Neural crest cell (in vitro differentiated cells): ENCODE results near the gene SETDB2. TPM values are rescaled to one million over a fixed set of nuclear protein-coding genes. Genes with fewer than 3 reads are reported as not detected.

ENCODE experiments used
- DNase-seq: peaks from one replicate; pipeline ENCODE4 v3.0.0; 2021; ENCODE audit warnings: low read depth, mixed read lengths, low spot score
- H3K27ac Mint-ChIP-seq: one replicate; pipeline ENCODE4 v1.8.0; 2021; ENCODE audit warnings: mild to moderate bottlenecking, mixed read lengths; ENCODE audit not compliant: unreplicated experiment
- H3K27me3 Mint-ChIP-seq: 2 replicates; pipeline ENCODE4 v1.8.0; 2021; ENCODE audit warnings: low read depth, mild to moderate bottlenecking, mixed read lengths
- H3K36me3 Mint-ChIP-seq: 2 replicates; pipeline ENCODE4 v1.8.0; 2021; ENCODE audit warnings: low read depth, mild to moderate bottlenecking, mixed read lengths
- H3K4me1 Mint-ChIP-seq: 2 replicates; pipeline ENCODE4 v1.8.0; 2021; ENCODE audit warnings: mixed read lengths
- H3K4me3 Mint-ChIP-seq: one replicate; pipeline ENCODE4 v1.8.0; 2021; ENCODE audit warnings: mild to moderate bottlenecking, mixed read lengths
- H3K9me3 Mint-ChIP-seq: 2 replicates; pipeline ENCODE4 v1.8.0; 2021; ENCODE audit warnings: mixed read lengths
- CTCF ChIP-seq: fragments of 200-600 bp; sonication (generic); conservative IDR thresholded peaks from 2 replicates; pipeline ENCODE4 v1.5.0; 2021; ENCODE audit warnings: antibody characterized with exemption, mild to moderate bottlenecking
- total RNA-seq: library from RNA; stranded (reverse); gene quantifications from 2 replicates; pipeline ENCODE4 v1.2.1, GENCODE V29; 2021

Gene SETDB2
- total RNA-seq, 1 donor from 2014 or later: 7.9 TPM

- Mint-ChIP-seq H3K4me1 (no peaks in the 10 kb centered on the region), H3K4me3 (no peak overlapping the region), H3K36me3 (peaks cover 2% of the 10 kb centered on the region), H3K9me3 (no peaks in the 10 kb centered on the region), H3K27ac (peak overlapping the region; percentile 14), H3K27me3 (no peaks in the 10 kb centered on the region)
- DNase-seq: no peak
- no peak for TF ChIP-seq CTCF
Measured at GRCh38 chr13:49502954-49503353, 58.9 kb downstream of the SETDB2 start.

GRCh38 chr13:49503951-49504350 is 59.9 kb downstream of the SETDB2 start:
- no peaks in the 10 kb centered on the region for H3K9me3 Mint-ChIP-seq
- DNase-seq: no peak
- no peaks in the 10 kb centered on the region for H3K27me3 Mint-ChIP-seq
- H3K4me3 Mint-ChIP-seq: no peak overlapping the region
- no peaks in the 10 kb centered on the region for H3K4me1 Mint-ChIP-seq
- peaks cover 2% of the 10 kb centered on the region for H3K36me3 Mint-ChIP-seq
- H3K27ac Mint-ChIP-seq: no peak overlapping the region
- no peak for TF ChIP-seq CTCF

DNA sequence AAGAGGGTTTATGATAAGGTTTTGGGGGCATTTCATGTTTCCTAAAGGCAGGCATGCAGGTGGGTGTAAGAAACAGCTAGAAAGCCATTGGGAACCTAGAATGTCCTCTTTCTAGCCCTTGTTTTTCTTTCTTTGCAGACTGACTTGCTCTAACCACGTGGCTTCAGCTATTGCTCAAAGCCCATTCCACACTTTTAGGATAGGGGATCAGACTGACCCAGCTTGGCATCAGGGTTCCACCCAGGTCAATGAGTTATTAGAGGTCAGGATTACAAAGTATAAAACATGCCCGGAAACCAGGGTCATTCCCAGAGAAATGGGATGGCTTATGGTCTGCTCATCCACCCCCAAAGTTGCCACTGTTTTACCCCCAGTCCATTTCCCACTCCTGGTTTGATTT is 68.5 kb downstream of the SETDB2 start:
- TF ChIP-seq CTCF: no peak
- no peak overlapping the region for H3K27ac Mint-ChIP-seq
- H3K27me3 Mint-ChIP-seq: no peaks in the 10 kb centered on the region
- peaks cover 14% of the 10 kb centered on the region for H3K36me3 Mint-ChIP-seq
- peaks cover 2% of the 10 kb centered on the region for H3K9me3 Mint-ChIP-seq
- no peak for DNase-seq
- no peak overlapping the region for H3K4me3 Mint-ChIP-seq
- H3K4me1 Mint-ChIP-seq: peaks cover 3% of the 10 kb centered on the region

DNA sequence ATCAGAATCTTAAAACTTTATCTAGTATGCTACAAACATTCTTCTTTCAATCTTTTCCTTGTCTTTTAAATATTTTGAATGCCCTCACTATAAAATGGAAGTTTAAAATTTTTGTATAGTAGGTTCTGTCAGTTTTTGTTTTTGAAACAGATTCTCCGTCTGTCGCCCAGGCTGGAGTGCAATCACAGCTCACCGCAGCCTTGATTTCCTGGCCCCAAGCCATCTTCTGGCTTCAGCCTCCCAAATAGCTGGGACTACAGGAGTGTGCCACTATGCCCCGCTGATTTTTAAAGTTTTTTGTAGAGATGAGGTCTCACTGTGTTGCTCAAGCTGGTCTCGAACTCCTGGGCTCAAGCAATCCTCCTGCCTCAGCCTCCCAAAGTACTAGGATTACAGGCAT is 72.4 kb downstream of the SETDB2 start:
- H3K27me3 Mint-ChIP-seq: no peaks in the 10 kb centered on the region
- H3K27ac Mint-ChIP-seq: no peak overlapping the region
- H3K36me3 Mint-ChIP-seq: peaks cover 12% of the 10 kb centered on the region
- TF ChIP-seq CTCF: no peak
- peaks cover 3% of the 10 kb centered on the region for H3K4me1 Mint-ChIP-seq
- DNase-seq: no peak
- H3K9me3 Mint-ChIP-seq: no peaks in the 10 kb centered on the region
- no peak overlapping the region for H3K4me3 Mint-ChIP-seq

DNA sequence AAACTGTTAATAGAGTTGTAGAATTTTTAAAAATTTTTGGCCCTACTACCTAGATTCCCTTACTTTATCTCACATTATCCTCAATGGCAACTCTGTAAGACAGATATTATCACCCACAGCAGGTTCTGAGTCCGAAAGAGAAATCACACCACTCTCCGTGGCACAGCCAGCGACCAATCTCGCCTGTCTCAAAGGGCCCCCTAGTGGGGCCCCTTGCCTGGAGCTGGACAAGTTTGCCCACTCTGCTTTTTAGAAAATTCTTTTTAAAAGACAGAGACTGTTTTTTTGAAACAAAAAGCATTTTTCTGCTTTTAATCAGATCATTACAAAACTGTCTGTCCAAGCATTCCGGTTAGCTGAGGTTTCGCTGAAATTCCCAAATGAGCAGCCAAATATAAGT is 73.4 kb downstream of the SETDB2 start:
- Mint-ChIP-seq H3K4me1 (peaks cover 3% of the 10 kb centered on the region), H3K27me3 (no peaks in the 10 kb centered on the region), H3K9me3 (no peaks in the 10 kb centered on the region), H3K4me3 (no peak overlapping the region), H3K27ac (no peak overlapping the region), H3K36me3 (peaks cover 12% of the 10 kb centered on the region)
- peak; percentile 46 for TF ChIP-seq CTCF
- DNase-seq: peak; percentile 9

GRCh38 chr13:49521224-49521623 is 77.2 kb downstream of the SETDB2 start:
- DNase-seq: no peak
- Mint-ChIP-seq H3K27me3 (no peaks in the 10 kb centered on the region), H3K36me3 (peaks cover 4% of the 10 kb centered on the region), H3K27ac (no peak overlapping the region), H3K4me1 (peaks cover 3% of the 10 kb centered on the region), H3K4me3 (no peak overlapping the region), H3K9me3 (no peaks in the 10 kb centered on the region)
- TF ChIP-seq CTCF: no peak
